IPS-15b (cell line): ENCODE measurements around the gene ZNF526.

Experiments
- H3K27me3 ChIP-seq: one replicate; pipeline ENCODE4 v1.6.1; 2013; ENCODE audit warnings: low read length; ENCODE audit not compliant: control insufficient read depth, insufficient read depth
- H3K36me3 ChIP-seq: one replicate; pipeline ENCODE4 v1.6.1; 2013; ENCODE audit warnings: low read length; ENCODE audit not compliant: control insufficient read depth, insufficient read depth
- H3K4me1 ChIP-seq: one replicate; pipeline ENCODE4 v1.6.1; 2013; ENCODE audit warnings: mild to moderate bottlenecking, low read length; ENCODE audit not compliant: control insufficient read depth, insufficient read depth
- H3K4me3 ChIP-seq: one replicate; pipeline ENCODE4 v1.5.1; 2013; ENCODE audit warnings: low read depth, low read length
- H3K9ac ChIP-seq: one replicate; pipeline ENCODE4 v1.6.1; 2013; ENCODE audit warnings: low read depth, mild to moderate bottlenecking, low read length
- H3K9me3 ChIP-seq: one replicate; pipeline ENCODE4 v1.6.1; 2013; ENCODE audit warnings: mild to moderate bottlenecking, low read length; ENCODE audit not compliant: control insufficient read depth, insufficient read depth

Gene ZNF526

GRCh38 chr19:42273407-42274064 is 53.4 kb downstream of the ZNF526 start:
- Histone ChIP-seq H3K36me3 (peaks cover 12% of the 10 kb centered on the region), H3K27me3 (no peaks in the 10 kb centered on the region), H3K9ac (no peak overlapping the region), H3K4me1 (peaks cover 5% of the 10 kb centered on the region), H3K4me3 (no peak overlapping the region), H3K9me3 (no peaks in the 10 kb centered on the region)

GRCh38 chr19:42274065-42274682 is 54.1 kb downstream of the ZNF526 start:
- Histone ChIP-seq H3K36me3 (peaks cover 12% of the 10 kb centered on the region), H3K9ac (no peak overlapping the region), H3K9me3 (no peaks in the 10 kb centered on the region), H3K4me1 (peaks cover 5% of the 10 kb centered on the region), H3K4me3 (no peak overlapping the region), H3K27me3 (no peaks in the 10 kb centered on the region)

GRCh38 chr19:42275103-42275502 is 55.0 kb downstream of the ZNF526 start:
- Histone ChIP-seq H3K4me1 (peaks cover 5% of the 10 kb centered on the region), H3K9ac (no peak overlapping the region)

GRCh38 chr19:42275517-42275916 is 55.4 kb downstream of the ZNF526 start:
- Histone ChIP-seq H3K9ac (no peak overlapping the region), H3K36me3 (peaks cover 12% of the 10 kb centered on the region), H3K9me3 (no peaks in the 10 kb centered on the region), H3K4me3 (no peak overlapping the region), H3K27me3 (no peaks in the 10 kb centered on the region), H3K4me1 (peaks cover 3% of the 10 kb centered on the region)

More at GRCh38 chr19:42275103-42275502, 55.0 kb downstream of the ZNF526 start:
- Histone ChIP-seq H3K4me3 (no peak overlapping the region), H3K27me3 (no peaks in the 10 kb centered on the region), H3K9me3 (no peaks in the 10 kb centered on the region), H3K36me3 (peaks cover 12% of the 10 kb centered on the region)

GRCh38 chr19:42276284-42276683 is 56.2 kb downstream of the ZNF526 start:
- peaks cover 3% of the 10 kb centered on the region for H3K4me1 ChIP-seq
- H3K9ac ChIP-seq = no peak overlapping the region
- no peaks in the 10 kb centered on the region for H3K9me3 ChIP-seq
- H3K27me3 ChIP-seq = no peaks in the 10 kb centered on the region
- peaks cover 12% of the 10 kb centered on the region for H3K36me3 ChIP-seq
- H3K4me3 ChIP-seq = no peak overlapping the region

- Histone ChIP-seq H3K27me3 (no peaks in the 10 kb centered on the region), H3K4me1 (peaks cover 7% of the 10 kb centered on the region), H3K9me3 (no peaks in the 10 kb centered on the region), H3K4me3 (no peak overlapping the region), H3K36me3 (peaks cover 12% of the 10 kb centered on the region), H3K9ac (no peak overlapping the region)
These were observed 56.7 kb downstream of the ZNF526 start for GRCh38 chr19:42276821-42277220.
